ENCODE results near the gene CCDC3.

DNA sequence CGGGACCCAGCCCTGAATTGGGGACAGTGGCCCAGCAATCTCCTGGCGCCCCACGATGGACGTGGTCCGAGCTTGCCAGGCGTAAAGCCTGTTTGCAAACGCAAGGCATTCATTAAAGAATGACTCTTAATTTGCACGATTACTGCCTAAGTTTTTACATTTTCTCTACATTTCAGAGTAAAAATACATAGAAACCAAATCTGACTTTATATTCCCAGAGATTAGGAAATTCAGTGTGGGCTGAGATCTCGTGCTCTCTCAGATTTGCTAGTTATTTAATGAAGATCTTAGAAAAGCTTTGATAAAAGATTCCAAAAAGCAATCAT is 337 bp upstream of the CCDC3 start:
- TF ChIP-seq ELF4 (IDR thresholded peaks at IDR 0.05) (no peak), L3MBTL2 (conservative IDR thresholded peaks at IDR 0.05) (no peak)

Measured in HEK293T (cell line).